NCI-H2196 treated with DMSO at 0.1 percent for 48 hours (cell line): ENCODE results near the gene CAPS.
"Not testable (repeated sequence)": the region's sequence is repeated elsewhere in the genome, so short reads cannot be mapped to it uniquely, and the experiment has no call there.

Experiments
- DNase-seq: peaks from one replicate; lab custom pipeline; 2025; ENCODE audit not compliant: unreplicated experiment; lab: John Stamatoyannopoulos, UW

The CAPS gene

GRCh38 chr19:5913739-5914357 is at the start of gene CAPS:
Gene CAPS (plus strand): TSS chr19:5914254. CDS start chr19:5914407, 153 bp downstream.
- peak; percentile 11 for DNase-seq

- DNase-seq = no peak
Measured at GRCh38 chr19:5864725-5865486, 49.1 kb upstream of the CAPS start.

GRCh38 chr19:5865772-5866171 is 48.3 kb upstream of the CAPS start:
- DNase-seq = no peak

- DNase-seq = no peak
Measured at GRCh38 chr19:5867201-5868136, 46.6 kb upstream of the CAPS start.

- no peak for DNase-seq
Measured at GRCh38 chr19:5870986-5871394, 43.1 kb upstream of the CAPS start.

- DNase-seq = no peak
Measured at GRCh38 chr19:5873617-5874199, 40.3 kb upstream of the CAPS start.

- not testable (repeated sequence) for DNase-seq
Measured at GRCh38 chr19:5874496-5874895, 39.6 kb upstream of the CAPS start.

- DNase-seq = no peak
Measured at GRCh38 chr19:5877427-5877826, 36.6 kb upstream of the CAPS start.

- no peak for DNase-seq
Measured at GRCh38 chr19:5877882-5878281, 36.2 kb upstream of the CAPS start.

GRCh38 chr19:5880196-5880595 is 33.9 kb upstream of the CAPS start:
- no peak for DNase-seq

- DNase-seq = peak; percentile 38
Measured at GRCh38 chr19:5880604-5881078, 33.4 kb upstream of the CAPS start.

- peak; percentile 56 for DNase-seq
Measured at GRCh38 chr19:5881543-5882299, 32.3 kb upstream of the CAPS start.

GRCh38 chr19:5882421-5882968 is 31.6 kb upstream of the CAPS start:
- DNase-seq = no peak

- DNase-seq = peak; percentile 46
Measured at GRCh38 chr19:5883157-5883873, 30.7 kb upstream of the CAPS start.

GRCh38 chr19:5884065-5884811 is 29.8 kb upstream of the CAPS start:
- not testable (repeated sequence) for DNase-seq

- DNase-seq = no peak
Measured at GRCh38 chr19:5889288-5889971, 24.6 kb upstream of the CAPS start.

GRCh38 chr19:5890099-5890498 is 24.0 kb upstream of the CAPS start:
- DNase-seq = no peak

- no peak for DNase-seq
Measured at GRCh38 chr19:5891572-5891937, 22.5 kb upstream of the CAPS start.
